Central memory CD4-positive, alpha-beta T cell (primary cell): ENCODE measurements around the gene NLGN1.

Experiments
- DNase-seq: peaks from one replicate; pipeline ENCODE4 v3.0.0; 2022

Gene NLGN1

GRCh38 chr3:174116421-174116820 lies 718.9 kb downstream of the NLGN1 start:
- no peak for DNase-seq

GRCh38 chr3:174120997-174121396 lies 723.5 kb downstream of the NLGN1 start:
- no peak for DNase-seq

- no peak for DNase-seq
These were observed 724.9 kb downstream of the NLGN1 start for GRCh38 chr3:174122411-174122810.

GRCh38 chr3:174125267-174125824 lies 727.8 kb downstream of the NLGN1 start:
- no peak for DNase-seq

GRCh38 chr3:174126990-174127758 lies 729.6 kb downstream of the NLGN1 start:
- DNase-seq = no peak

GRCh38 chr3:174132006-174132405 lies 734.5 kb downstream of the NLGN1 start:
- DNase-seq = no peak

GRCh38 chr3:174132421-174133042 lies 735.0 kb downstream of the NLGN1 start:
- no peak for DNase-seq

GRCh38 chr3:174146008-174146407 lies 748.5 kb downstream of the NLGN1 start:
- no peak for DNase-seq

- DNase-seq = no peak
These were observed 750.3 kb downstream of the NLGN1 start for GRCh38 chr3:174147798-174148197.

GRCh38 chr3:174153871-174154270 lies 756.3 kb downstream of the NLGN1 start:
- DNase-seq = no peak

- no peak for DNase-seq
These were observed 758.7 kb downstream of the NLGN1 start for GRCh38 chr3:174156200-174156599.

GRCh38 chr3:174158674-174159073 lies 761.1 kb downstream of the NLGN1 start:
- DNase-seq = no peak

- DNase-seq = no peak
These were observed 762.1 kb downstream of the NLGN1 start for GRCh38 chr3:174159604-174160003.

- DNase-seq = no peak
These were observed 765.0 kb downstream of the NLGN1 start for GRCh38 chr3:174162550-174162949.

GRCh38 chr3:174168026-174168425 lies 770.5 kb downstream of the NLGN1 start:
- DNase-seq = no peak

- DNase-seq = no peak
These were observed 771.2 kb downstream of the NLGN1 start for GRCh38 chr3:174168538-174169254.

GRCh38 chr3:174169736-174170135 lies 772.2 kb downstream of the NLGN1 start:
- DNase-seq = no peak

GRCh38 chr3:174170248-174170647 lies 772.7 kb downstream of the NLGN1 start:
- no peak for DNase-seq

- no peak for DNase-seq
These were observed 788.9 kb downstream of the NLGN1 start for GRCh38 chr3:174186377-174186989.

GRCh38 chr3:174191380-174191779 lies 793.8 kb downstream of the NLGN1 start:
- DNase-seq = no peak

GRCh38 chr3:174191895-174192294 lies 794.4 kb downstream of the NLGN1 start:
- DNase-seq = no peak

- DNase-seq = no peak
These were observed 794.9 kb downstream of the NLGN1 start for GRCh38 chr3:174192471-174192870.

GRCh38 chr3:174193604-174194003 lies 796.1 kb downstream of the NLGN1 start:
- DNase-seq = no peak
